GM10847 (cell line): Measurements from ENCODE around the gene SH3RF3.

Source experiments
- POLR2A ChIP-seq: IDR thresholded peaks from 2 replicates; pipeline ENCODE4 v1.6.1; 2011; ENCODE audit not compliant: insufficient read length; ENCODE audit errors: extremely low read depth

SH3RF3 gene

DNA sequence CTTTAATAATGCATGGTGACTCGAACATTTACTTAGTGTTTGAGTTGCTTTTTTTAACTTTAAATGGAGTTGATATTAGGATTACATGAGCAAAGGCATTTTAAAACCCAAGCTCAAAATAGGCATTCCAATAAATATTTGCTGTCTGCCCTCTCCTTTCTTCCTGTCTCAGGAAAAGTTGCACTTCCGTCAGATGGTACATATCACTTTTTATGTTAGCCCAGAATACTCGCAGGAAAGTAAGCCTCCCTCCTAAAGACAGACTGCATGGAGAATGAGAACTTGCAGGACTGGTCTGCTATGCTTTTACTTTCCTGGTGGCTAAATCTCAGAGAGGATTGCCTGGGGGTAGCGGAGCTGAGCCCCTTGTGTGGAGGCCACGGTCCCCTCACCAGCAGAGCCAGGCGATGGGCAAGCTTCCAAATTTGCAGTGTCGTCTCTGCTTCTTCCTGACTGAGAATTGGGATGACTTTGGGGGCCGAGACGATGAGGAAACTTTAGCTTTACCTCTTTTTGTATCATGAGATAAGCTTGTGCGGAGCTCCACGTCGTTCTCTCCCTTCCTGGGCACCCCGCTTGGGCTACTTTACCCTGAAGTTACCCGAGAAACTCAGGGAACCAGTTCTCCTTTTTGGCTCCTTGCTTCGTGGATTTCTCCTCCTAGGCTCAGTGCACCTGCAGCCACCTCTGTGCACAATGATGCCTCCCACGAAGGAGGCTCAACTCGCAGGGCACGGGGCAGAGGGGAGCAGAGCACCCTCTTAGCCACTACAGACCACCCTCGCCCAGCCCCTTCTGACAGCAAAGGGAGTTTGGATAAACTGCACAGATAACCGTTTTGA lies 223.3 kb downstream of the SH3RF3 start:
- TF ChIP-seq POLR2A = no peak

DNA sequence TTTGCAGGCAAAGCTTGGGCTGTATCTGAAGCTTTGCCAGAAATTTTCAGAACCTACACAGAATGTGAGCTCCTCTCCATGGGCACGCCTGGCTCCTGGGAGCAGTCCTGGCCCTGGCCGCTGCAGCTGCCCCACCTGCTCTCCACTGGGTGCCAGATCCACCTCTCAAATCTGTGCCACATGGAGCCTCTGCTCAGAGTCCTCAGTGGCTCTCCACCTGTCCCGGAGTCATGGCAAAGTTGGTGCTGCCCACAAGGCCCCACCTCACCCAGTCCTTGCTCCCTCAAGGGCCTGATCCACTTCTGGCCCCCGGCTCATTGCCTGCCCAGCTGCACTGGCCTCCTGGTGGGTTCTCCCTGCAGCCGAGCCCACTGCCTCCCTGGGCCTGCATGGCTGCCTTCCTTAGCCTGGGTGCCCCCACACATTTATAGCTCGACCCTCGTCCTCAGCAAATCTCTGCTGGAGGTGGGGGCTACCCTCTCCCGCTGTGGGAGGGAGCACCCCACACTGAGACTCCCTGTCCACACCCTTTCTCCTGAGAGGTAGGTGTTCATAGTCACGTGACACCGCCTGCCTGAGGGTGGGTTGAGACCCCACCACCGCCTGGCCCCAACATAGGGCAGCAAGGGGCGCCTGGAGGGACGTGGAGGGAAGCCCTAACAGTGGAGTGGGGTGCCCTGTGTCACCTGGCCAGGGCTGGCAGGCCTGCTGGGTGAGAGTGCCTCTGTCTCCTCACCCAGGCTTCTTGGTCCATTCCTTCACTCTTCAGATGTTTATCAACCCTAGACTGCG lies 224.1 kb downstream of the SH3RF3 start:
- TF ChIP-seq POLR2A = no peak

- TF ChIP-seq POLR2A = no peak
These were observed 225.1 kb downstream of the SH3RF3 start for GRCh38 chr2:109353806-109354745.

GRCh38 chr2:109355192-109355843 lies 226.3 kb downstream of the SH3RF3 start:
- TF ChIP-seq POLR2A = no peak

GRCh38 chr2:109356324-109357035 lies 227.5 kb downstream of the SH3RF3 start:
- TF ChIP-seq POLR2A = no peak

- no peak for TF ChIP-seq POLR2A
These were observed 235.2 kb downstream of the SH3RF3 start for GRCh38 chr2:109364217-109364616.

- TF ChIP-seq POLR2A = no peak
These were observed 236.1 kb downstream of the SH3RF3 start for GRCh38 chr2:109365131-109365530.

DNA sequence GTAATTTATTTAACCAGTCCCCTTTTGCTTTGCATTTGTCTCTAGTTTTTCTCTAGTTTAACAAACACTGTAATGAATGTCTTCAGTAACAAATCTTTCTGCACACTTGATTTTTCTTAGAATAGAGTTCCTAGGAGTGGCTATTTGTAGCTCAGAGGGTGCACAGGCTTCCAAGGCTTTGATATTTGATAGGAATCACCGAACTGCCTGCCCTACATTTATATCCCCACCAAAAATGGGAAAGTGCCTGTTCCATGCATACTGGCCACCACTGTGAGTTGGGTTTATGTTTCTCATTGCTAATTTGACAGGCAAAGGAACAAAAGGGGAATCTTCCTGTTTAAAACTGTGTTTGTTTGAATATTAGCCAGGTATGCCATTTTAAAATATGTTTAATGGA lies 238.7 kb downstream of the SH3RF3 start:
- TF ChIP-seq POLR2A = no peak

DNA sequence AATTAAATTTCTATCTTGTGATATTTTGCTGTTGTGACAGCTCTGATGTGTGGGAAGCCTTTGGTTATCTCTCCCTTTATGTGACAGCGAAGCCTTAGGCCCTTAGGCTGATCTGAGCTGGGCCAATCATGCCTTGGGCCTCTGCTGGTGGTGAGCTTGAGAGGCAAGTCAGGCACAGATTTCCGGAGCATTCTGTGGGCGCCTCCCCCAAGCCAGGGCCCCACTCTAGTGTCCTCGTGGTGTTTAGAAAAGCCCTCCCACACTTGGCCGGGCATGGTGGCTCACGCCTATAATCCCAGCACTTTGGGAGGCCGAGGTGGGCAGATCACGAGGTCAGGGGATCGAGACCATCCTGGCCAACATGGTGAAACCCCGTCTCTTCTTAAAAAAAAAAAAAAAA lies 239.8 kb downstream of the SH3RF3 start:
- TF ChIP-seq POLR2A = no peak

DNA sequence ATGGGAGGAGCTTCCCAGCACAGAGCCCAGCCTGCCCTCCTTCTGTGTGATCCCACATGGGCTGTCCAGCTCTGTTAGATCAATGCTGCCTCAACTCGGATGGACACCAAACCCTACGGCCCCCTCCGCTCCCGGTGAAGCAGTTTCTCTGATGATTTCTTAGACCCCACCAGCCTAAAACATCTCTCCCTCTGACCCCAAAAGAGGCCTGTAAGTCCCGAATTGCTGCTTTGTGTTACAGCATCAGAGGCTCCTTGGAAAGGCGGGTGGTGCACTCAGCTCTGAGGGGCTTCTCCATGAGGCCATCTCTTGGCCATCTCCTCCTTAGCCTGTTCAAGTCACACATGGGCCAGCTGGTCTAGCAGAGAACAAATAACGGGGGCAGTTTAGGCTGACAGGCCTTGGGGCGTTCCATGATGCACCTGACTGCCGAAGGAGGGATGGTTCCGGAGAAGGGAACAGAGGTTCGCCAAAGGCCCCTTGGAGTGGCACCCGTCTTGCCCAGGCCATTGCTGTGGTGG lies 240.7 kb downstream of the SH3RF3 start:
- TF ChIP-seq POLR2A = no peak

DNA sequence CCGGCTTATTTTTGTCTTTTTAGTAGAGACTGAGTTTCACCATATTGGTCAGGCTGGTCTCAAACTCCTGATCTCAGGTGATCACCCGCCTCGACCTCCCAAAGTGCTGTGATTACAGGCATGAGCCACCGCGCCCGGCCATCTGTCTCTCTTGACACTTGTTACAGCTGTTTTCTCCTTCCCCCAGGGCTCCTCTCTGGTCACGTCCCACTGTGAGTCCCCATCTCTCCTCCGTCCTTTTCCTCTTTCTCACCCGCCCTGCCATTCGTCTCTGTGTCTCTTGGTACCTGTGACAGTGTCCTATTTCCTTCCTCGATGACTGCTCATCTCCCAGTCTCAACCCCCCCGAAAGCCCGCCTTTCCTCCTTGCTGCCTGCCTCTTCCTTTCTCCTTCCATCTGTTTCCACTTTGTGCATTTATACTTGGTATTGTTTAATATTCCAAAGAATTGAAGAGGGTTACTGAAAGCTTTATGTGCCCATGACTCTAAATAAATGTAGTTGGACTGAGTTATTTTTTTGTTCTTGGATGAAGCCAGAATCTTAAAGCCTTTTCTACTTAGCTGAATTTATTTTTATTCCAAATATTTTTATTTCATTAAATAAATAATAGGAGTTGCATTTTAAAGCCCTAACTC lies 241.5 kb downstream of the SH3RF3 start:
- no peak for TF ChIP-seq POLR2A

- TF ChIP-seq POLR2A = no peak
These were observed 242.6 kb downstream of the SH3RF3 start for GRCh38 chr2:109371481-109372170.

DNA sequence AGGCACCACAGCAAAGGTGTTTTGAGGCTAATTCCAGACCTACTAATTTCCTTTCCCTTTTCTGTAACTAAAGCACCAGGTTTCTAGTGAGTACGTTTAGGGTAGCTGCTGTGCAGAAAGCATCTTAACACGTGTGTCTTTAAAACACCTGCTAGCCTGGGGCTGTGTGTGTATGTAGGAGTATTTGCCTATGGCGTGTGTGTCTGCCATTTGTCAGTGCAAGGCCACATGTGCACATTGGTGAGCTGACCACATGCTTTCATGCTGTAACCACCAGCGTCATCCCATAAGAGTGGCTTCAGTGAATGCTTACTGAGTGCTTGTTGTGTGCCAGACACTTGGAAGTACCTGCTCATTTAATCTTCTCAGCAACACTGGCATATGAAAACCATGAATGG lies 243.2 kb downstream of the SH3RF3 start:
- TF ChIP-seq POLR2A = no peak

DNA sequence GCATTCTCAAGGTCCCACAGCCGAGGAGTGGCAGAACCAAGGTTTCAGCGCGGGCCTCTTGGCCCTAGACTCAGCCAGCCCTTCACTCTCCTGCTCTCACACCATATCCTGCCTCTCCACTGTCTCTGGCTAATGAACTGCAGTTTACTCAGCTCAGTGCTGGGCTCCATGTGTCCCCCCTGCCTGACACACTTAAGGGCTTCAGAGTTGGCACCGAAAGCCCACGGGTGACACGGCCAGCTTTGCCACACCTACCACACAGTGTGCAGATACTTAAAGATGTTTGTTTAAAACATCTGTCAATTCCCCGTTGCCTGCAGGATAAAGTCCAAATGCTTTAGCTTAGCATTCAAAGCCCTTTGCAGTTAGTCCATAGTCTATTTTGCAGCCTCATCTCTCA lies 243.6 kb downstream of the SH3RF3 start:
- no peak for TF ChIP-seq POLR2A
